Measurements from ENCODE around the gene BORCS5. TPM values are rescaled to one million over a fixed set of nuclear protein-coding genes. Genes with fewer than 3 reads are reported as not detected.

The BORCS5 gene
- total RNA-seq, 1 experiment from 2014 or later, result 13.9 TPM

DNA sequence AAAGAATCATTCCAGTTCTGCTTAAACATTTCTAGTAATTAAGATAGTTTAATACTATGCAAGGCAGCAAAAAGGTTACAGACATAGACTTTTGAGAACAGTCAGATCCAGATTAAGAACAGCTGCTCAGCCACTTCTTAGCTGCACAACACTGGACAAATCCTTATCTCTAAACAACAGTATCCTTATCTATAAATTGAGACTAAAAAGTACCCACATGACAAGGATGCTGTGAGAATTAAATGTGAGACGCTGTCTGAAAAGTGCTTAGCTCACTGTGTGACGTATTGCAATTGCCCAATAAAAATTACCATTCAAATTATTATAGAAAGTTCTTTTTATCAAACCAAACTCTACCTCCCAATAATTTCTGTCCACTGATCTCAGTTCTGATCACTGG is 35.5 kb downstream of the BORCS5 start:
- Histone ChIP-seq H3K4me2 (ENCODE audit: insufficient read depth, insufficient read length, low read length) (no peak overlapping the region), H3K23me2 (ENCODE audit: insufficient read length, low read depth, low read length, poor library complexity, severe bottlenecking) (no peaks in the 10 kb centered on the region), H3K4me1 (ENCODE audit: insufficient read depth, low read length) (peaks cover 4% of the 10 kb centered on the region; the same call in 1 of the 2 replicates), H2AK5ac (ENCODE audit: insufficient read length, low read length) (no peak overlapping the region), H3K18ac (ENCODE audit: insufficient read length, low read depth, low read length) (no peak overlapping the region), H4K5ac (ENCODE audit: insufficient read length, low read depth, low read length) (no peak overlapping the region), H3K79me1 (ENCODE audit: insufficient read depth, low read depth, low read length, poor library complexity, severe bottlenecking) (no peaks in the 10 kb centered on the region), H3K27ac (ENCODE audit: insufficient read length, low read depth, low read length) (no peak overlapping the region), H3K56ac (ENCODE audit: insufficient read length, low read depth, low read length) (no peak overlapping the region), H3K9me3 (ENCODE audit: control insufficient read depth, low read depth, low read length) (no peaks in the 10 kb centered on the region), H2AFZ (ENCODE audit: low read length) (no peak overlapping the region), H3K23ac (ENCODE audit: insufficient read length, low read depth, low read length) (no peak overlapping the region), H4K20me1 (ENCODE audit: control insufficient read depth, insufficient read depth, insufficient read length) (no peaks in the 10 kb centered on the region), H2BK15ac (ENCODE audit: low read depth, low read length) (no peak overlapping the region), H4K91ac (ENCODE audit: insufficient read length, low read depth, low read length) (no peak overlapping the region), H3K9ac (ENCODE audit: extremely low read depth, insufficient read length, low read length) (no peak overlapping the region), H3K4ac (ENCODE audit: low read depth, low read length) (no peak overlapping the region), H2BK5ac (ENCODE audit: insufficient read length, low read length) (no peak overlapping the region), H2BK20ac (ENCODE audit: low read depth, low read length, poor library complexity, severe bottlenecking) (no peak overlapping the region), H4K8ac (replicated peaks; ENCODE audit: insufficient read length, low read depth, low read length) (no peak overlapping the region), H2BK12ac (ENCODE audit: insufficient read length, low read depth, low read length) (no peak overlapping the region), H2BK120ac (ENCODE audit: low read depth, low read length, poor library complexity, severe bottlenecking) (no peak overlapping the region), H3T11ph (ENCODE audit: low read length) (no peak overlapping the region), H3K79me2 (ENCODE audit: insufficient read depth, low read length) (no peaks in the 10 kb centered on the region), H3K14ac (ENCODE audit: insufficient read depth, low read length) (no peak overlapping the region), H3K27me3 (ENCODE audit: insufficient read depth, low read length) (no peaks in the 10 kb centered on the region)
- TF ChIP-seq, protein P1, sequence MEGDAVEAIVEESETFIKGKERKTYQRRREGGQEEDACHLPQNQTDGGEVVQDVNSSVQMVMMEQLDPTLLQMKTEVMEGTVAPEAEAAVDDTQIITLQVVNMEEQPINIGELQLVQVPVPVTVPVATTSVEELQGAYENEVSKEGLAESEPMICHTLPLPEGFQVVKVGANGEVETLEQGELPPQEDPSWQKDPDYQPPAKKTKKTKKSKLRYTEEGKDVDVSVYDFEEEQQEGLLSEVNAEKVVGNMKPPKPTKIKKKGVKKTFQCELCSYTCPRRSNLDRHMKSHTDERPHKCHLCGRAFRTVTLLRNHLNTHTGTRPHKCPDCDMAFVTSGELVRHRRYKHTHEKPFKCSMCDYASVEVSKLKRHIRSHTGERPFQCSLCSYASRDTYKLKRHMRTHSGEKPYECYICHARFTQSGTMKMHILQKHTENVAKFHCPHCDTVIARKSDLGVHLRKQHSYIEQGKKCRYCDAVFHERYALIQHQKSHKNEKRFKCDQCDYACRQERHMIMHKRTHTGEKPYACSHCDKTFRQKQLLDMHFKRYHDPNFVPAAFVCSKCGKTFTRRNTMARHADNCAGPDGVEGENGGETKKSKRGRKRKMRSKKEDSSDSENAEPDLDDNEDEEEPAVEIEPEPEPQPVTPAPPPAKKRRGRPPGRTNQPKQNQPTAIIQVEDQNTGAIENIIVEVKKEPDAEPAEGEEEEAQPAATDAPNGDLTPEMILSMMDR (conservative IDR thresholded peaks at IDR 0.05), result no peak
- Mint-ChIP-seq H3K27me3 (ENCODE audit: low read depth) (no peaks in the 10 kb centered on the region), H3K4me1 (peaks cover 19 to 20% of the 10 kb centered on the region in 2 experiments), H3K36me3 (ENCODE audit: insufficient read depth in 1 of 3, low read depth in 3 of 3) (peaks cover 0 to 5% (median 0%) of the 10 kb centered on the region in 3 experiments; a peak in 2 of 7 replicates), H3K9me3 (no peaks in the 10 kb centered on the region), H3K27ac (no peak overlapping the region), H3K4me3 (no peak overlapping the region)
- no peak for DNase-seq
- no CpG with 5 or more reads among the region's 2 CpGs for WGBS (ENCODE audit: extremely low coverage, insufficient read length, low lambda C conversion rate)

Measured in H9 (cell line).